ENCODE measurements around the gene CNKSR3.

- TF ChIP-seq POLR2A (IDR thresholded peaks at IDR 0.05; ENCODE audit: low read depth, low read length) (no peak), POLR2AphosphoS5 (IDR thresholded peaks at IDR 0.05; ENCODE audit: low read depth, low read length) (no peak), PAX5 (IDR thresholded peaks at IDR 0.05; ENCODE audit: insufficient read depth, low read length, severe bottlenecking) (no peak), TAF1 (IDR thresholded peaks at IDR 0.05; ENCODE audit: low read depth, low read length) (no peak), SPI1 (IDR thresholded peaks at IDR 0.05; ENCODE audit: low read depth, low read length) (no peak)
Observed at GRCh38 chr6:154528310-154528915, 17.9 kb upstream of the CNKSR3 start.

All from GM12891 (cell line).